NB4 (cell line): ENCODE data around the gene TNFRSF8.
A peak's percentile ranks its signal among the peaks of the same experiment; 100 is the strongest.

ENCODE experiments used
- DNase-seq: peaks from one replicate; pipeline ENCODE4 v3.0.0; 2010; ENCODE audit warnings: low read depth
- H3K4me3 ChIP-seq: one replicate; pipeline ENCODE4 v1.5.1; 2011; ENCODE audit warnings: mild to moderate bottlenecking, low read depth, low read length, moderate library complexity
- MYC ChIP-seq: IDR thresholded peaks from 2 replicates; pipeline ENCODE4 v1.6.1; 2011; ENCODE audit warnings: low read depth, low read length
- POLR2A ChIP-seq: IDR thresholded peaks from 2 replicates; pipeline ENCODE4 v1.6.1; 2011; ENCODE audit warnings: mild to moderate bottlenecking; ENCODE audit not compliant: insufficient read length; ENCODE audit errors: extremely low read depth
- TF ChIP-seq, protein P1 (sequence below): IDR thresholded peaks from one replicate; pipeline ENCODE4 v1.5.1; 2012; ENCODE audit warnings: low read depth, low read length
- TF ChIP-seq, protein P2 (sequence below): IDR thresholded peaks from 2 replicates; pipeline ENCODE4 v1.6.1; 2011; ENCODE audit warnings: low read depth, low read length

Gene TNFRSF8

DNA sequence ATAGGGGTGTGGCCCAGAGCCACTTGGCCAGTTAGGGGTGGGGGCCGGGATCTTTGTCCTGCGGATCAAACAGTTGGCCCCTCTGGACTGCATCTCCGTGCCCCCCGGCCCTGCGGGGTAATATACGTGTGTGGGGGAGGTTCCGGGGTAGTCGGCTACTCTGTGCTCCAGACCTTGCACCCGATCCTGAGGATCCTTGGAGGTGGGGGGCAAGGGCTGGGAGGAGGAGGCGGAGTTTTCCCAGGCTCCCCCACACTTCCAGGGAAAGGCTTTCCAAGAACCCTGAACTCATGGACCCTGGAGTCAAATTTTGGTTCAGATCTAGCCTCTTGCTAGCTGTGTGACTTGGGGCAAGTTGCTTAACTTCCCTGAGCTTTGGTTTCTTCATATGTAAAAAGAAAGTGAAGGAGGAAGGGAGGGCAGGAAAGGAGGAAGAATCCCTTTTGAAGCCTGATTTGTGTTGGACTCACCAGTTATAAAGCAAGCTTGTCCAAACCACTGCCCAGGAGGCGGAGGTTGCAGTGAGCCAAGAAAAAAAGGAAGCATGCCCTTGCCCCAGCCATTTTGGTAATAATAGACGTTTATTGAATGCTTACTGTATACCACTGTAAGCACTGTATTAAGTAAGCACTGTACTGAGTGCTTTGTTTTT lies 43.1 kb upstream of the TNFRSF8 start:
- TF ChIP-seq MYC = no peak
- TF ChIP-seq, protein P1, sequence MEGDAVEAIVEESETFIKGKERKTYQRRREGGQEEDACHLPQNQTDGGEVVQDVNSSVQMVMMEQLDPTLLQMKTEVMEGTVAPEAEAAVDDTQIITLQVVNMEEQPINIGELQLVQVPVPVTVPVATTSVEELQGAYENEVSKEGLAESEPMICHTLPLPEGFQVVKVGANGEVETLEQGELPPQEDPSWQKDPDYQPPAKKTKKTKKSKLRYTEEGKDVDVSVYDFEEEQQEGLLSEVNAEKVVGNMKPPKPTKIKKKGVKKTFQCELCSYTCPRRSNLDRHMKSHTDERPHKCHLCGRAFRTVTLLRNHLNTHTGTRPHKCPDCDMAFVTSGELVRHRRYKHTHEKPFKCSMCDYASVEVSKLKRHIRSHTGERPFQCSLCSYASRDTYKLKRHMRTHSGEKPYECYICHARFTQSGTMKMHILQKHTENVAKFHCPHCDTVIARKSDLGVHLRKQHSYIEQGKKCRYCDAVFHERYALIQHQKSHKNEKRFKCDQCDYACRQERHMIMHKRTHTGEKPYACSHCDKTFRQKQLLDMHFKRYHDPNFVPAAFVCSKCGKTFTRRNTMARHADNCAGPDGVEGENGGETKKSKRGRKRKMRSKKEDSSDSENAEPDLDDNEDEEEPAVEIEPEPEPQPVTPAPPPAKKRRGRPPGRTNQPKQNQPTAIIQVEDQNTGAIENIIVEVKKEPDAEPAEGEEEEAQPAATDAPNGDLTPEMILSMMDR = no peak
- TF ChIP-seq, protein P2, sequence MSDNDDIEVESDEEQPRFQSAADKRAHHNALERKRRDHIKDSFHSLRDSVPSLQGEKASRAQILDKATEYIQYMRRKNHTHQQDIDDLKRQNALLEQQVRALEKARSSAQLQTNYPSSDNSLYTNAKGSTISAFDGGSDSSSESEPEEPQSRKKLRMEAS = no peak
- TF ChIP-seq POLR2A = no peak
- DNase-seq = peak; percentile 75

DNA sequence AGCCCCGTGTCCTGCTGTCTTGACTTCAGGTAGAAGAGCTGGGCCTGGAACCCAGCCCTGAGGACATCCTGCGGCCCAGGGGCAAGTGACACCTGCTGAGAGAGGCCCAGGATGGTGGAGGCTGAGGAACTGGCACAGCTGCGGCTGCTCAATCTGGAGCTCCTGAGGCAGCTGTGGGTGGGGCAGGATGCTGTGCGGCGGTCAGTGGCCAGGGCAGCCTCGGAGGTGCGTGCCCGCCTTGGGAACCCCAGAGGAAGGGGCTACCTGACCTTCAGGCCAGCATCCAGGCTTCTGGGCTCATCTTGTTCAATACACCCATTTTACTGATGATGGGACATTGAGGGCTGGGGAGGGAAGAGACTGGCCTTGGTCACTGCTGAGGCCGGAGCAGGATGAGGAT lies 41.5 kb upstream of the TNFRSF8 start:
- TF ChIP-seq, protein P1 = no peak
- TF ChIP-seq, protein P2 = no peak
- no peak for TF ChIP-seq MYC
- TF ChIP-seq POLR2A = no peak
- DNase-seq = no peak
- no peak overlapping the region for H3K4me3 ChIP-seq

More for the DNA sequence above, 43.1 kb upstream of the TNFRSF8 start:
- peak overlapping the region; percentile 75 for H3K4me3 ChIP-seq

DNA sequence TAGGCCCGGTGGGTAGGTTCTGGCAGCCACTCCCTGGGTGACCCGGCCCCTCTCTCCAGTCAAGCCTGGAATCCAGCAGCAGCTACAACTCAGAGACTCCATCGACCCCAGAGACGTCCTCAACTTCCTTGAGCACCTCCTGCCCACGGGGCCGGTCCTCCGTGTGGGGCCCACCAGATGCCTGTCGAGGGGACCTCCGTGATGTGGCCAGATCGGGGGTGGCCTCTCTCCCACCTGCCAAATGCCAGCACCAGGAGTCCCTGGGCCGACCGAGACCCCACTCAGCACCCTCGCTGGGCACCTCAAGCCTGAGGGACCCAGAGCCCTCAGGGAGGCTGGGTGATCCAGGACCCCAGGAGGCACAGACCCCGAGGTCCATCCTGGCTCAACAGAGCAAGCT lies 41.1 kb upstream of the TNFRSF8 start:
- TF ChIP-seq, protein P2 = no peak
- TF ChIP-seq POLR2A (no peak), MYC (no peak)
- TF ChIP-seq, protein P1 = no peak
- no peak overlapping the region for H3K4me3 ChIP-seq
- DNase-seq = no peak

DNA sequence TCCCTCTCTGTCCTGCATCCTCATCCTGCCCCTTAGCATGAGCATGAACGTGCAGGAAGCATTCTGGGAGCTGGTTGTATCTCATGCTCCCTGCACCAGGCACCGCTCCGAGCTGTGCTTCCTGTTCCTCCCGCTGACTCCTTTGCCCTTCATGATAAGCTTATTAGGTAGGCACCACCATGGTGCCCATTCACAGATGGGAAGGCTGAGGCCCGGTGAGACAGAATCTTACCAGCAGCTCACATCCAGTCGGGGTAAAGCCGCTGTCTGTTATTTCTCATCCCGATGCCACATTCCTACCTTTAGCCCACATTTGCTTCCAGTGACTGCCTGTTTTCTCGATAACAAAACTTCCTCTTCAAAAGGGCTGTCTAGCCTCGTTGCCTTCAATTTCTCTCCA lies 36.5 kb upstream of the TNFRSF8 start:
- TF ChIP-seq POLR2A (no peak), MYC (no peak)
- TF ChIP-seq, protein P1 = no peak
- TF ChIP-seq, protein P2 = no peak
- no peak for DNase-seq
- H3K4me3 ChIP-seq = no peak overlapping the region

DNA sequence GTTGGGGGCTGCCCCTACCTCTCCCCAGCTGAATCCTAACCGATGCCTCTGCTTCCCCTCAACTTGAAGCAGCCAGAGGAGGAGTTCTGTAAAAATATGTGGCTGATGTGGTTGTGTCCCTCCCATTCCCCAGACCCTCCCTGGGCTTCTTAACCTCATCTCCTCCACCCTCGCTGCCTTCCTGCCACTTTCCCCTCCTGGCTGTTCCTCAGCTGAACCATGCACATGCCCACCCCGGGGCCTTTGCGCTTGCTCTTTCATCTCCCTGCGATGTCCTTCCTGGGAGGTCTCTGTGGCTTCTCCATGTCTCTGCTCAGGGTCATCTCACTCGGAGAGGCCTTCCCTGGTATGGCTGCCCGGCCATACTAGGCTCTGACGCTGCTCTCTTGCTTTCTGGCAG lies 34.9 kb upstream of the TNFRSF8 start:
- no peak overlapping the region for H3K4me3 ChIP-seq
- DNase-seq = no peak
- TF ChIP-seq POLR2A = no peak
- TF ChIP-seq, protein P2 = no peak
- TF ChIP-seq, protein P1 = no peak
- no peak for TF ChIP-seq MYC
